GM21737 (cell line): ENCODE data around the gene GTSE1.

ENCODE experiments used
- ATAC-seq: cut with Tn5 transposase; IDR thresholded peaks from one replicate; pipeline ENCODE4 v1.9.1; 2021; ENCODE audit warnings: mild to moderate bottlenecking, moderate library complexity; ENCODE audit not compliant: unreplicated experiment

GTSE1 gene

DNA sequence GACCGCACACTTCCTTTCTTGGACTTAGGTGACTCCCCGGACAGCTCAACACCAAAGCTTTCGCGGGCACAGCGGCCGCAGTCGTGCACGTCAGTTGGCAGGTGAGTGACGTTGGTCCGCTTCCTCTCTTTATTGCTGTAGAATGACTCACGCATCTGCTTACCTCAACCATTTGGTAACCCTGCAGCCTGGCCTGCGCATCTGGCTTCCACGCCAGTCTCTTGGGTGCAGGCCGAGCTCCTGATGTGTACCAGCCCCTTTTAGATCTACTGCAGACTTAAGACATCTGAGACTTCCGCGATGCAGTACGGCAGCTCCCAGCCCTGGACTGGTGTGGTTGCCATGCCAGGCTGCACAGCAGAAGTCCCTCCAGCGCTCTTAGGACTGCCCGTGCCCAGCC, 26.5 kb downstream of the GTSE1 start:
- ATAC-seq, result no peak

DNA sequence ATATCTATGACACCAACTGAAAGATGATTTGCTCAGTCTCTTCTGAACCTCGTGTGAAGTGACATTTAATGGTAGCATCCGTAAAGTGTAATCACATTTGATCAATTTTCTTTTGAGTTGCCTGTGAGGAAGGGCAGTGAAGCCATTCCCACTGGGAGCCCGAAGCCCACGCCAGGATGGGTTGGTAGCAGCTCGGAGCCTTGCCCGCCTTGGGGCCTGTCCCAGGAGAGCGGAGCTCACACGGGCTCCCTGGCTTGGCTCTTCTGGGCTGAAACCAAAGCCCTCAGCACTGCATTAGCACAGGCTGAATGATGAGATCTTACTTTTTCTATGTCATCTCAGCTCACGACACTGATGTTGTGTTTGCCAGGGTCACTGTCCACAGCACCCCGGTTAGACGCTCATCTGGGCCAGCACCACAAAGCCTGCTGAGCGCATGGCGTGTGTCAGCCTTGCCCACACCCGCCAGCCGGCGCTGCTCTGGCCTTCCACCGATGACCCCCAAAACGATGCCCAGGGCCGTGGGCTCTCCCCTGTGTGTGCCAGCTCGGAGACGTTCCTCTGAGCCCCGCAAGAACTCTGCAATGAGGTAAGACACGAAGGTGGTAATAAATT, 29.5 kb downstream of the GTSE1 start:
- no peak for ATAC-seq

GRCh38 chr22:46327691-46328465, 31.2 kb downstream of the GTSE1 start:
- no peak for ATAC-seq

- no peak for ATAC-seq
Measured at GRCh38 chr22:46328797-46329196, 32.1 kb downstream of the GTSE1 start.

DNA sequence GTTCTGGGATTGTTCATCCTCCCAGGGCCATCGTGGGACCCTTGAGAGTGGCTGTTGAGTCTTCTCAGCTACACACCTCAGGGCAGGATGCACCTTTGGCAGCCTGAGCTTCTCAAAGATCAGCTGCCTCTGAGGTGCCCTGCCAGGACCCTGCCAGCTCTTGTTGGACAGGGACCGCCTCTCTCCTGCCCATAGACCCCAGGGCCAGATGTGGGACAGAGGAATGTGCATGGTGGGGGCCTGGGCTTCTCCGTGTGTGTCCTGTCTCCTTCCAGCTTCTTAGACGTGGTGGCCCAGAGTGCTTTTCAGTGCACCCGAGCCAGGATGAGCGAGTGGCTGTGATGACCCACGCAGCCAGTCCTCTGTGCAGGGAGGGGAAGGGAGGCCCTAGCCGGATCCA, 32.9 kb downstream of the GTSE1 start:
- no peak for ATAC-seq

GRCh38 chr22:46330426-46330825, 33.8 kb downstream of the GTSE1 start:
- ATAC-seq, result no peak

- no peak for ATAC-seq
Measured at GRCh38 chr22:46331496-46331895, 34.8 kb downstream of the GTSE1 start.

GRCh38 chr22:46335201-46336118, 38.8 kb downstream of the GTSE1 start, which contains the start of gene TRMU:
Gene TRMU, plus strand, starts transcription at chr22:46335714. Its CDS starts 51 bp downstream, at chr22:46335765.
- peak; percentile 77 for ATAC-seq

DNA sequence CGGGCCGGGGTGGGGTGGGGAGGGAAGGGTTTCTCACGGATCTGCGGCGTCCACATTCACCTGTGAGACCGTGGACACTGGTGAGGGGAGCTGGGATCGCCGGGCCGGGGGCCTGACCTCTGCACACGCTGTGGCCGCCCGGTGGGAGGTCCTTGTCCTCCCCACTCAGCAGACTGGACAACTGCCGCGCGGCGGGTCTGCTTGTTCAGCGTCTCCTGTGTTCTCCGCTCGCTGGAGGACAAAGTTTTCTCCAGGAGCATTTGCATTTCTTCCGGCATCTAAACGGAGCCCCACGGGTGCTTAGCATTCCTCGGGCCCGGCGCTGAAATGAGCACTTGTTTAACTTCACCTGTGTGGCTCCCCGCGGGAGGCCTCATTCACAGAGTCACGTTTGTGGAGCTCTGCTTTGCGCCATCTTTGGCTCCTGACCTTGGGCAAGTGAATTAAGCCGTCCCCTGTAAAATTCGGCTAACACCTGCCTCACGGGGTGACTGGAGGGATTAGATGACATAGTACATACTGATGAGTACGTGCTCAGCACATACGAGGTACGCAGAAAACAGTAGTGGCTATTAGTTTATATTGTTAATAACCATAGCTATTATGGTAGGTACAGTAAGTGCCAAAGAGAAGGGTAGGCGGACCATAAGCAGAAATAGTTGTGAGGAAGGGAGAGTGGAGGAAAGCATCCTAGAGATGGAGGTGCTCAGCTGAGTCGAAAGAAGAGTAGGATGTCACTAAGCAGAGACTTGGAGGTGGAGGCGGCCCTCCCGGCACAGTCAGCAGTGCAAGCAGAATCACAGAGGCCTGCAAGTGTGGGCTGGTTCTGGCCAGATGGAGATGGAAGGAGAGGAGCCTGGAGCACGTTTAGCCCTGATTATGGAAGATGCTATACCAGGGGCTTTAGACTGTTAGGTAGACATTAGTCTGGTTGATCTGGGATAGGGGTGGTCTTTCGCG, 39.7 kb downstream of the GTSE1 start:
- peak; percentile 25 for ATAC-seq

- no peak for ATAC-seq
Measured at GRCh38 chr22:46337870-46338269, 41.2 kb downstream of the GTSE1 start.

- no peak for ATAC-seq
Measured at GRCh38 chr22:46338636-46339035, 42.0 kb downstream of the GTSE1 start.

- no peak for ATAC-seq
Measured at GRCh38 chr22:46339956-46340355, 43.3 kb downstream of the GTSE1 start.

DNA sequence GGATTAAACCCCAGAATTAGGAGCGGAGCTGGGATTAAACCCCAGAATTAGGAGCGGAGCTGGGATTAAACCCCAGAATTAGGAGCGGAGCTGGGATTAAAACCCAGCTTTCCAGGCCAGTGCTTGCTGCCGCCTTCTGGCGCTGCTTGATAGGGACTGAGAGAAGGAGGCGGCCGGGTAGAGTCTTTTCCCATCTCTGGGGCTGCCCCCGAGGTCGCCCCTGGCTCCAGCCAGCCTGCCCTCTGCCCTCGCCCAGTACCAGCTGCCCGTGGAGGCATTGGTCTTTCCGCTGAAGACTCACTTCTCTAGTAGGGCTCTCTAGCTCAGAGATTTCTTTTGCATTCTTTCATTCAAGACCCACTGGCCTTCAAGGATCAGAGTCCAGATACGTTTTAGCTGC, 44.0 kb downstream of the GTSE1 start:
- ATAC-seq, result no peak

- no peak for ATAC-seq
Measured at GRCh38 chr22:46346680-46347405, 50.2 kb downstream of the GTSE1 start.

DNA sequence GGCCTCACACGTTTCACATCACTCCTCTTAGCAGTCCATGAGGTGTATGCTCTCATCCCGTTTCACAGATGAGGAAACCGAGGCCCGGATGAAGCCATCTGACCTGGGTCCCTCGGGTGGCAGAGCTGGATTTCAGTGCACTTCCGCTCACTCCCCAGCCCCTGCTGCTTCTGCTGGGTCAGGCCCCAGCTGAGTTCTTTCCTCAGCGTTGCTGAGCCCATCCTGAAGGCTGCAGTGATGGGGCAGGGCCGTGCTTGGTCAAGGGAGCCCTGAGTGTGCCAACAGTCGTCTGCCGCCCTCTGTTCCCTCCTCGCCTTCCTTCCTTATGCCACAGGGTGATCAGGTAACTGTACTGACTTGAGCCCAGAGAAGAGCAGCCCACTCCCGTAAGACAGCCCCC, 51.0 kb downstream of the GTSE1 start:
- ATAC-seq, result no peak

DNA sequence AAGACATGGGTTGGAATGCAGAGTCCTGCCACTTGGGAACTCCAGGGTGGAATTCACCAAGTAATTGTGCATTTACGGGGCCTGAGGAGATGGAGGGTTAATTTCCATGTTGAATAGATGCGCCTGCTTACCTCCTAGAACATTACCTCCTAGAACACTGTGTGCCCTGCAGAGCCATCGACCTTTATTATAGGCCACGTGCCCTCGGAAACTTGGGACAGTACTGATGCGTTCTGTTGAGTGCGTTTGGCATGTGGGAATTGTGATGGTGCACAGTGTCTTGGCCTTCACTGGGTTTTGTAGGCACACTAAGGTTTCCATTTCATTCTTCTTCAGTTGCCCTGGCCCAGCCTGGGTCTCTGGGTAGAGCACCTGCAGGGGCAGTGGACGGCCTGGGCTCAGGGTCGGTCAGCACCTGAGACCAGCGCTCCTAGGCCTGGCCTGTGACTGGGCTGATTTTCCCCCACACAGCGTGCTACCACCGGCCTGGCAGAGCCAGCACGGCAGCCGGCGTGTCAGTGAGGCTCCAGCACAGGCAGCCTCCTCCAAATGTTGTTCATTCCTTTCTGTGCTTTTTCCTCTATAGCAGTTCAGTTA, 51.5 kb downstream of the GTSE1 start:
- ATAC-seq, result no peak

- no peak for ATAC-seq
Measured at GRCh38 chr22:46349238-46349637, 52.6 kb downstream of the GTSE1 start.

- ATAC-seq, result no peak
Measured at GRCh38 chr22:46349681-46350080, 53.0 kb downstream of the GTSE1 start.

DNA sequence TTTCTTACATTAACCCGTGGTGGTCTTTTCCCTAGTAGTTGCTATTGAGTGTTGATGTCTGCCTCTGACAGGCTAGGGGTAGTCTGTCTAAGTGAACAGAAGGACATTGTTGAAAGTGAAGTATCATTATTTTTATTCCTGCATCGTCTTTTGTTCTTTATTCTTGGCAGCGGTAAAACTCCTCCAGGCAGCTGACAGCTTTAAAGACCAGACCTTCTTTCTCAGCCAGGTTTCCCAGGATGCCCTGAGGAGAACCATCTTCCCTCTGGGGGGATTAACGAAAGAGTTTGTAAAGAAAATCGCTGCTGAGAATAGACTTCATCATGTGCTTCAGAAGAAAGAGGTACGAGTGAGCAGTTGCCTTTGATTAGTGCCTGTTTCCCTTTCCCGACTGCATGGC, 53.5 kb downstream of the GTSE1 start:
- ATAC-seq, result no peak
